A172 (cell line): ENCODE measurements around the gene HENMT1. TPM values are rescaled to one million over a fixed set of nuclear protein-coding genes. Genes with fewer than 3 reads are reported as not detected.
A peak's percentile ranks its signal among the peaks of the same experiment; 100 is the strongest.
"Not testable (repeated sequence)": the region's sequence is repeated elsewhere in the genome, so short reads cannot be mapped to it uniquely, and the experiment has no call there.

ENCODE experiments used
- DNase-seq: peaks from one replicate; pipeline ENCODE4 v3.0.0-alpha.2; 2015; ENCODE audit warnings: low spot score
- total RNA-seq: library from RNA; depleted of rRNA; stranded (reverse); fragments of >200 nt; shearing (Covaris generic); gene quantifications from 2 replicates; pipeline ENCODE4 v1.2.3, GENCODE V29; 2014

HENMT1 gene
- total RNA-seq, 1 experiment from 2014 or later: not detected

DNA sequence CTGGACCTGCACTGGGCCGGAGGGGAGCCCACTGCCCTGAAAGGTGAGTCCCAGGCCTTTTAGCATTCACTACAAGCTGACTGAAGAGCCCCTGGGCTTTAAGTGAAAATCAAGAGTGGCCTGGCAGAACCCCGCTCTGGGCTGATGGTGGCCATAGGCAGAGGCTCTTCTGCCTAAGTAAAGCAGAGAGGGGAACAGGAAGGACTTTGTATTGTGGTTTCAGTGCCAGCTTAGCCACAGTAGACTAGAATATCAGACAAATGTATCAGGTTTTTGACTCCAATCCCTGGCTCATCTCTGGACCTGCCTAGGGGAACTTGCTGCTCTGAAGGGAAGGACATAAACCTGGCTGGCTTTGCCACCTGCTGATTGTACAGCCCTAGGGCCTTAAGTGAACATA lies 10.2 kb upstream of the HENMT1 start:
- DNase-seq: no peak

DNA sequence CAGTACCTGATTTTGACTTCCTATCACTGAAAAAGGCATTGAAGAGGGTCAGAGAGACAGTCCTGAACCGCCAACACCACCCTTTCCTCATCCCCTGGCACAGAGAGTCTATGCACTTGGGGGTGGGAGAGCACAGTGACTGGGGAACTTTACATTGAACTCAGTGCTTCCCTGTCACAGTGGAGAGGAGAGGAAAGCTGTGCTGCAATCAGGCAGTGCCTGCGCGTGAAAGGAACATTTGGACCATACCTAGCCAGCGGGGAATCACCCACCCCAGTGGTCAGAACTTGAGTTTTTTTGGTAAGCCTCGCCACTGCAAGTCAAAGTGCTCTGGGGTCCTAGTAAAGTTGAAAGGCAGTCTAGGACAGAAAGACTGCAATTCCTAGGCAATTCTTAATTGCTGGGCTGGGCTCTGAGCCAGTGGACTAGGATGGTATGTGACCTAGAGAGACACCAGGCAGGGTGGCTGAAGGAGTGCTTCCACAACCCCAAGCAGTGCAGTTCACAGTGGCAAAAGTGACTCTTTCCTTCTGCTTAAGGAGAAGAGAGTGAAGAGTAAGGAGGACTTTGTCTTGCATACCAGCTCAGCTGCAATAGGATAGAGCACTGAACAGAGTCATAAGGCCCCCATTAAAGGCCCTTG lies 9.4 kb upstream of the HENMT1 start:
- DNase-seq: no peak

DNA sequence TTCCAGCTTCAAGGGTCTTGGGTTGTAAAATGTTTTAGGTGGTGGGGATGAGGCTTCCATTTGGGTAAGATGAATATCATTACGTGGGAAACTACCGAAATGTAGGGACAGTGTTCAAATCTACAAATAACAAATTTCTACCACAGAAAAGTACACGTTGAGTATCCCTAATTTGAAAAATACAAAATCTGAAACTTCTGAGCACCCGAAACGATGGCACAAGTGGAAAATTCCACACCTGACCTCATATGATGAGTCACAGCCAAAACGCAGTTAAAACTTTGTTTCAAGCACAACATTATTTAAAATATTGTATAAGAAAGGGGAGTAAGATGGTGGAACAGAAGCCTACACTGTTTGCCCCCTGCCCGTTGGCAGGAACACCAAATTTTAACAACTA lies 8.8 kb upstream of the HENMT1 start:
- DNase-seq: no peak

DNA sequence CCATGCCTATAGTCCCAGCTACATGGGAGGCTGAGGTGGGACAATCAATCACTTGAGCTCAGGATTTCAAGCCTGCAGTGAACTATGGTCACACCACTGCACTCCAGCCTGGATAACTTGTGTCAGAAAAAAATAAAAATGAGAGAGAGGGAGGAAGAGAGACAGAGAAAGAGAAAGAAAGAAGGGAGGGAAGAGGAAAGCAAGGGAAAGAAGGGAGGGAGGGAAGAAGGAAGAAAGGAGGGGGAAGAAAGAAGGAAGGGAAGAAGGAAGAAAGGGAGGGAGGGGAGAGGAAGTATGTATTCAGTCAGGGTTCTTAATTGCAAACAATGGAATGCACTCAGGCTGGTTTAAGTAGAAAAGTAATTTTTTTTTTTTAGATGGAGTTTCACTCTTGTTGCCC lies 7.9 kb upstream of the HENMT1 start:
- no peak for DNase-seq

DNA sequence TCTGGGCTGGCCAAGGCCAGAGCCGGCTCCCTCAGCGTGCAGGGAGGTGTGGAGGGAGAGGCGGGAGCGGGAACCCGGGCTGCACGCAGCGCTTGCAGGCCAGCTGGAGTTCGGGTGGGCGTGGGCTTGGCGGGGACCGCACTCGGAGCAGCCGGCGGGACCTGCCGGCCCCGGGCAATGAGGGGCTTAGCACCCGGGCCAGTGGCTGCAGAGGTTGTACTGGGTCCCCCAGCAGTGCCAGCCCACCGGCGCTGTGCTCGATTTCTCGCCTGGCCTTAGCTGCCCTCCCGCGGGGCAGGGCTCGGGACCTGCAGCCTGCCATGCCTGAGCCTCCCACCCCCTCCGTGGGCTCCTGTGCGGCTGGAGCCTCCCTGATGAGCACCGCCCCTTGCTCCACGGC lies 6.5 kb upstream of the HENMT1 start:
- DNase-seq: not testable (repeated sequence)

DNA sequence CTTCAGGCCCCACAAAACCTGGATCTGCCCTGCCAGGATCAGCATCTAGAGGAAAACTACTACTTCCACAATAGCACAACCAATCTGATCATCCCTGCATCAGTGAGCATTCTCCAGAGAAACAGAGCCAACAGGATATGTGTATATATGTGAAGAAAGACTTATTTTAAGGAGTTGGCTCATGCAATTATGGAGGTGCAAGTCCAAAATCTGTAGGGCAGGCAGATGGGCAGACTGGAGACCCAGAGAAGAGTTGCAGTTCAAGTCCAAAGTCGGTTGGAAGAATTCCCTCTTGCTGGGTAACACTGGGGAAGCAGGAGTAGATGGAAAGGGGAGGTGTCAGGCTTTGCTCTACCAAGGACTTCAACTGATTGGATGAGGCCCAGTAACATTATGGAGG lies 4.9 kb upstream of the HENMT1 start:
- DNase-seq: no peak

DNA sequence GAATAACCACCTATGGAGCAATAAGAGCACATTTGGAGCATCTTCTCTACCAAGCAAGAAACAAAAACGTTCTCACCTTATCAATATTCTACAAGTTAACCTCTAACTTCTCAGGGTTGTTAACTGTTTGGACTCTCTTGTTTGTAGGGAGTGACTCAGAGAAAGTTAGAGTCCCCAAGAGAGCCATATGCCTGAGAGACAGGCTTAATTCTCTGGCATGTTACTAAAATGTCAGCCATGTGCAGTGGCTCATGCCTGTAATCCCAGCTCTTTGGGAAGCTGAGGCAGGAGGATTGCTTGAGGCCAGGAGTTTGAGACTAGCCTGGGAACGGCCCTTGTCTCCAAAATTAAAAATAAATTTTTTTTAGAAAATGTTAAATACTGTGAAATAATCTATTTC lies 4.2 kb upstream of the HENMT1 start:
- DNase-seq: no peak

DNA sequence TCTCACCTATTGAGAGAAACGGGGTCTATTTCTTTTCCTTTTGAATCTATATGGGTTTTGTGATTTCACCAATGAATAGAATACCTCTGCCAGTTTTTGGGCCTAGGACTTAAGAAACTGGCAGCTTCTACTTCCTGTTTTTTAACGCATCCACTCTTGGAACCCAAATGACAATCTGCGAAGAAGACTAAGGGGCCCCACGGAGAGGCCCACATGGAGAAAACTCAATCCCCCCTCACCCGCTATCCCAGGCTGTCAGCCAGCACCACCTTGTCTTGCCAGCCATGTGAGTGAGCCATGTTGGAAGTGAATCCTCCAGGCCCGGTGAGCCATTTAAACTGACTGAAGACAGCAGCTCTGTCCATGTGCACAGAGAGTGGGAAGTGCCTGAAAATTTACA lies 3.6 kb upstream of the HENMT1 start:
- no peak for DNase-seq

DNA sequence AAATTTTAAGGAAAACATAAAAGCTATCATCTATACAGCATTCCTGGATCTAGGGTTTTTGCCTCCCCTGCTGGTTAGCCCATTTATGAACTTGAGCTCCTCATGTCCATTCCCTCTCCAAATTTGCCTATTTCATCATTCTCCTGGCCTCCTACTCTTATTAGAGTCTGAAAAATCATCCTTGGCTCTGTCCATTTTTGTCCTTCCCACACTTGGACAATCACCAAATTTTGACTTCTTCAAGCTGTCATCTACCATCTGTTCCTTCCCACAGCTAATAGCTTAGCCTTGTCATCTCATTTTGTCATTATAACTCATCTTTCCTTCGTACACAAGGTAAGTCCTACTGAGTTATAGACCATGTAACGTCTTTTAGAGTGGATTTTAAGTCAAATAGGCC lies 2.2 kb upstream of the HENMT1 start:
- no peak for DNase-seq

DNA sequence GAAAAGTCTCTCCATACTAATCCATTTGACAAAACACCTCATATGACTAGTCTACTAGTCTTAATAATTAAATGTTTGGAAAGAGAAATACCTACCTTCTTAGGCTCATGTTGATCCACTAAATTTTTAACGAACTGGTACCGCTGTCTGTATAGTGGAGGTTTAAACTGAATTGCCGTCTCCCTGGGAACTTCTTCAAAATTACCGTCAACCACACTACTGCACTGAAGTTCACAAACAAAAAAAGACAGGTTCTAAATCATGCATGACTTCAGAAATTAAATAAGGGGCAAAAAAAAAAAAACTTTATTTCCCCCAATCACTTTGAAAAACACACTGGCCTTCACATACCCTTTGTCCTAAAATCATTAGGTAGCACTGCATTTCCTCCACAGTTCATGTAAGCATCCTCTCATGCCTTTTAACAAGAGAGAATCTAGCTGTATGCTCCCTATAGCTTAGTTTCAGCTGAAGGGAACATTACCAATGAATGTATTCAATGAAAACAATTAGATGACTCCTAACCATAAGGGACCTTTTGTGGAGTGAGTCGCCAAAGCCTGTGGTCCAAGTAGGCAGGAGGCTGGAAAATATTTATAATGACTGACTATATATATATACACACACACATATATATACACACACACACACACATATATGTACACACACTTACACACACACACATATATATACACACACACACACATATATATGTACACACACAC lies 3.4 kb downstream of the HENMT1 start:
- no peak for DNase-seq

DNA sequence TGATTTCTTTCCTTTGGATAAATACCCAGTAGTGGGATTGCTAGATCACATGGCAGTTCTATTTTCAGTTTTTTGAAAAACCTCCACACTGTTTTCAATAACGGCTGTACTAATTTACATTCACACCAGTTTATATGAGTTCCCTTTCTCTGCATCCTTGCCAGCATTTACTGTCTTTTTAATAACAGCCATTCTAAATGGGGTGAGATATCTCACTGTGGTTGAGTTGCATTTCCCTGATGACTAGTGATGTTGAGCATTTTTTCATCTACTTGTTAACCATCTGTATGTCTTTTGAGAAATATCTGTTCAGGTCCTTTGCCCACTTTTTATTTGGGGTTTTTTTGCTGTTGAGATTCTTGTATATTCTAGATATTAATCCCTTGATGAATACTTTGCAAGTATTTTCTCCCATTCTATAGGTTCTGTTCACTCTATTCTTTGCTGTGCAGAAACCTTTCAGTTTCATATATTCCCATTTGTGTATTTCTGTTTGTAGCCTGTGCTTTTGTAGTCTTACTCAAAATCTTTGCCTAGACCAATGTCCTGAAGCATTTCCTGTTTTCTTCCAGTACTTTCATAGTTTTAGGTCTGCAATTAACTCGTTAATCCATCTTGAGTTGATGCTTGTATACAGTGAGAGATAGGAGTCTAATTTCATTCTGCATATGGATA lies 7.3 kb downstream of the HENMT1 start:
- no peak for DNase-seq

DNA sequence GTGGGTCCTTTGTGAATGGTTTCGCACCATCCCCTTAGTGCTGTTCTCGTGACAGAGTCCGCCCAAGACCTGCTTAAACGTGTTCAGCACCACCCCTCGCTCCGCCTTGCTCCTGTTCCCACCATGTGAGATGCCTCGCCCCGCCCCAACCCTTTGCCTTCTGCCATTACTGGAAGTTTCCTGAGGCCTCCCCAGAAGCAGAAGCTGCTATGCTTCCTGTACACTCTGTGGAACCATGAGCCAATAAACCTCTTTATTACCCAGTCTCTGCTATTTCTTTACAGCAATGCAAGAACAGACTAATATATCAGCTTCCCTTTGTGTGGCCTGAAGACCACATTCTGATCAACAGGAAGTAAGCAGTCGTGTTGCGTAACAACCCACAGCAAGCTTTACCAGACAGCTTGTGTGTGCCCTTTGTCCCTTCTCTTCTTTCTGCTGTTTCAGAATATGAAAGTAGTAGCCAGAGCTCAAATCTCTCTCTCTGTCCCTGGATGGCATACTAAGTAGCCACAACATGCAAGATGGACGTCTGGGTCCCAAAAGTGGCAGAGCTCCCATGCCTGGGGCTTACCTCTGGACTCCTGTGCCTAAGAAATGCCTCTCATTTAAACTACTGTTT lies 14.1 kb downstream of the HENMT1 start:
- DNase-seq: peak; percentile 16

DNA sequence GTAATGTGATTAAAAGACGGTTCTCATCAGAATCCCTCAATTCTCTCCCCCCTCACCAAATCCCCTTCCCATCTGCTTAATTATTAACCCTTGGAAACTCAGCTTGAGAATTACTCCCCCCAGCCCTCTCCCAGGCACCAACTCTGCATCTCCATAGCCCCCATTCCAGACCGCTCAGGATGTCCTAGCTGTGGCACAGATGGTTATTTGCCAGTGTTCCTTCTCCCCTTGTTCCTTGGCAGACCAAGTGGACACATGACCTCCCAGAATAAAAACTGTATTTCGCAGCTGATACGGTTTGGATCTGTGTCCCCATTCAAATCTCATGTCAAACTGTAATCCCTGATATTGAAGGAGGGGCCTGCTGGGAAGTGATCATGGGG lies 14.6 kb downstream of the HENMT1 start:
- no peak for DNase-seq

DNA sequence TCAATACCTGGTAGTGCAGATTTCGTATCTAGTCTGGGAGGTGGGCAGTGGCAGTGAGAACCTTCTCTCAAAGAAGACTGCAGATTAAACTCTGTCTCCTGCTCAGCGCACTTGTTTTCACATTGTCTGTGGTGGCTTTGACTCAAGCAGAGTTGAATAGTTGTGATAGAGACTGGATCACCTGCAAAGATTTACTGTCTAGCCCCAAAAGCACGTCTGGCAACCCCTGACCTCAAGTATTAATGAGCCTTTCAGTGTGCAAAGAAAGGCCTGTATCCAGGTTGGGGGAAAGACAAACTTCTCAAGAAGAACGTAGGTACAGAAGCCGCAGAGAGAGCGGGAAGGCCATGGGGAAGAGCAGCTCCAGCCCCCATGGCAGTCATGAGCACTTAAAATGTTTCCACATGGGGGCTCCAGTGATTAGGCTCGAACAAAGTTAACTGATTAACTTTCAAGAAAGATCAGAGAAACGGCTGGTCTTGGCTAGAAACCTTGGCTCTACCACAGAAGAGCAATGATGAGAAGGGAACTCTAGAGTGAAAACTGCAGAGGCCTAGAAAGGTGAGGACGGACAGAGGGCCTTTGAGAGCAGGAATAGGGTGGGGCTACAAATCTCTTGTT lies 15.2 kb downstream of the HENMT1 start:
- no peak for DNase-seq

DNA sequence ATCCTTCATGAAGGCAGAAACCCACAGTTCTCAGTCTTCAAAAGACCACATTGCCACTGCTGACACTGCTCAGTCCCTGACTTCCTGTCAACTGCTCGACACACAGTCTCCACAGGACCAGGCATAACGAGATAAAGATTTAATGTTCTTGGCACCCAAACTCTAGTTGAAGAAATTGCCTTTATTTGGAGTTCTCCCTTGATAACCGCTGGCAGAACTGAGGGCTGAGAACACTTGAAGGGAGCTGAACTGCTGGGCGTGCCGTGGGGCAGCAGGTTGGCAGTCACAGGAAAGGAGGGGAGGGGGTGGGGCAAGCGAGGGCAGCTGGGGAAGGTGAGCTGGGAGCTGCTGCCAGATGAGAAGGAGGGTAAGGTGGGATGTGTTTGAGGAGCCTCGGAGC lies 15.9 kb downstream of the HENMT1 start:
- DNase-seq: no peak

DNA sequence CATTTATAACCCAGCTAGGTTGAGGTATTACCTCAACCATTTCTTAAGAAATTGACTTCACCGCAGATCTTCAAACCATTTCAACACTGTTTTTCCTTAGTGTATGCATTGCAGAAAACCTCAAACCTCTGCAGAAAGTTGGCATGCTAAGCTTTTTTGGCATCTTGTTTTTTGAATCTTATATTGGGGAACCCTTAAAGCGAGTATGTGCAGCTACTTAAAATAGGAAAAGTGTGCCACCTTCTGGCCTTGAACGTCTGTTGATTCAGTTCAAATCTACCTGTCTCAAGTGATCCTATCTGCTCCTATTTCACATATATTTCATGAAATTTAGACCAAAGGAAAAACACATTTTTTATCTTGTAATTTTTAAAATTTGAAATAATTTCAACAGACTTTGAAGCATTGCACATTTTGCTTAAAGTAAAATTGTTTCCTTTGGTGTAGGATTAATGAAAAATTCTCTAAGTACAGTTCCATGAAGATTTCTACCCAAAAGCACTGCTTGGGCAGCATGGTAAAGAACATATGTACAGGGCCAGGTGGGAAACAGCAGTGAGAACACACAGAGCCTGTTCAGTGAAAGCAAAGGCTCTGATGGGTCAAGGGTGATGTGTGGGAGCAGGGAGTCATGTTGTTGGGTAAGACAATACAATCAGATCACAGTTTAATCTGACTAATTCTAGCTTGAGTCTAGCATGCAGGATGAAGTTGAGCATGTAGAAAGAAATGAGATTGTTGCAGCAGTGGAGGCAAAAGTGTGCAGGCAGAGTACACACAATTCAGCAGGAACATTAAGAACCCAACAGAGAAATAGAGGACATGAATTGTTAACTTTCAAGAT lies 17.2 kb downstream of the HENMT1 start:
- peak; percentile 67 for DNase-seq

DNA sequence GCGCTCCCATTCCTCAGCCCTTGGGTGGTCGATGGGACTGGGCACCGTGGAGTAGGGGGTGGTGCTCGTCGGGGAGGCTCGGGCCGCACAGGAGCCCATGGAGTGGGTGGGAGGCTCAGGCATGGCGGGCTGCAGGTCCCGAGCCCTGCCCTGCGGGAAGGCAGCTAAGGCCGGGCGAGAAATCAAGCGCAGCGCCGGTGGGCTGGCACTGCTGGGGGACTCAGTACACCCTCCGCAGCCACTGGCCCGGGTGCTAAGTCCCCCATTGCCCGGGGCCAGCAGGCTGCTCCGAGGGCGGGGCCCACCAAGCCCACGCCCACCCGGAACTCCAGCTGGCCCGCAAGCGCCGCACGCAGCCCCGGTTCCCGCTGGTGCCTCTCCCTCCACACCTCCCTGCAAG lies 20.0 kb downstream of the HENMT1 start:
- DNase-seq: not testable (repeated sequence)

DNA sequence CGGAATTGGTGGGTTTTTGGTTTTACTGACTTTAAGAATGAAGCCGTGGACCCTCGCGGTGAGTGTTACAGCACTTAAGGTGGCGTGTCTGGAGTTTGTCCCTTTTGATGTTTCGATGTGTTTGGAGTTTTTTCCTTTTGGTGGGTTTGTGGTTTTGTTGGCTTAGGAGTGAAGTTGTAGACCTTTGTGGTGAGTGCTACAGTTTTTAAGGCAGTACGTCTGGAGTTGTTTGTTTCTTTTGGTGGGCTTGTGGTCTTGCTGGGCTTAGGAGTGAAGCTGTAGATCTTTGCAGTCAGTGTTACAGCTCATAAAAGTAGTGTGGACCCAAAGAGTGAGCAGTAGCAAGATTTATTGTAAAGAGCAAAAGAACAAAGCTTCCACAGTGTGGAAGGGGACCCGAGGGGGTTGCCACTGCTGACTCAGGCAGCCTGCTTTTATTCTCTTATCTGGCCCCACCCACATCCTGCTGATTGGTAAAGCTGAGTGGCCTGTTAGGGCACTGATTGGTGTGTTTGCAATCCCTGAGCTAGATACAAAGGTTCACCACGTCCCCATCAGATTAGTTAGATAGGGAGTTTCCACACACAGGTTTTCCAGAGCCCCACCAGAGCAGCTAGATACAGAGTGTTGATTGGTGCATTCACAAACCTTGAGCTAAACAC lies 20.9 kb downstream of the HENMT1 start:
- peak; percentile 7 for DNase-seq

DNA sequence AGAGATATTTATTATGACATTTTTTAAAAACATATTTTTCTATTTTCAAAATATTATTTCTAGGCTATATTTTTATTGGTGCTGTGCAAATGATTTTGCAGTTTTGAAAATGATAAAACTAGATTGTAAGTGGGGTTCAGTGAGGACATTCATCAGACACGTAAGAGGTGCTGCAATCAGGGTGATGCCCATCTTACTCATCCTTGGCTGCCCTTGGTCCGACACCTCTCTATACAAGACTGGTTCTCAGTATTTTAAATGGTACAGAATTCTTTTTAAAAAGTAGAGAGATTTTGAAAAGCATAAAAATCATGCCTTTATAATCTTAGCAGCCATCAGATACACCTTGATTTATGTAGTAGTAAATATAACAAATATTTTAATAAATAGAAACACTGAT lies 24.0 kb downstream of the HENMT1 start:
- DNase-seq: no peak

DNA sequence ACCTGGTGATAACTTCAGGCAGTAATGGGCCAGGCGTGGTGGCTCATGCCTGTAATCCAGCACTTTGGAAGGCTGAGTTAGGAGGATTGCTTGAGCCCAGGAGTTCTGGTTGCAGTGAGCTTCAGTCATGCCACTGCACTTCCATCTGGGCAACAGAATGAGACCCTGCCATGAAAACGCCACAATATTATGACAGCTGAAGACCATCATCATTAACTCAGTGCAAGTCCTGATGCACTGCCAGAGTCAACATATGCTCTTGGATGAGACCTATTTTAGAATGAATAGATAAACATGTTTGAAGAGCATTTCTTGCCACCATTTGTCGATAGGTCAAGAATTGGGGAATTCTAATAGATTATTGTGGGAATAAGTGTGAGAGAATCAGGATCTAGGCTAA lies 26.4 kb downstream of the HENMT1 start:
- no peak for DNase-seq

DNA sequence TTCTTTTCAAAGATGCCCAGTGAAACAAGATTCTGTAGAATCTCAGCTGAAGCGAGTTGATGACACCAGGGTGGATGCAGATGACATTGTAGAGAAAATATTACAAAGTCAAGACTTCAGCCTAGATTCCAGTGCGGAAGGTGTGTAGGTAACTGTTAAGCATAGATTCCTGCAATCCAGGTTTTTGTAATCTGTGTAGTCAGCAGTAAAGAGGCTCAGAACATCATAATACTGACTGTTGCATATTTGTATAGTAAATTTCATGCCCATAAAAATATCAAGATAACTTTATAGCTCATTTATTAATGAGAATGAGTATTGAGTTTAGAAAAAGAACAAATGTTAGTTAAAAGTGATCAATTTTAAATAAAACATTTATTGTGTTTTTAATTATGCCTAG lies 32.2 kb downstream of the HENMT1 start:
- DNase-seq: no peak
